Activated CD8-positive, alpha-beta T cell treated with anti-CD3 and anti-CD28 coated beads for 36 hours (primary cell): ENCODE measurements around the gene NUMB. TPM values are rescaled to one million over a fixed set of nuclear protein-coding genes. Genes with fewer than 3 reads are reported as not detected.
"Not testable (repeated sequence)": the region's sequence is repeated elsewhere in the genome, so short reads cannot be mapped to it uniquely, and the experiment has no call there.

Experiments used
- ATAC-seq: fragments of 200-7000 bp; cut with Tn5 transposase; one replicate; pipeline ENCODE4 v1.10.0; 2021; ENCODE audit warnings: mild to moderate bottlenecking, moderate library complexity
- CTCF ChIA-PET: fragments of 350-600 bp; sonication (Branson Sonifier 250); formaldehyde crosslinking; loops from one replicate; lab custom pipeline; 2021; ENCODE audit warnings: antibody characterized with exemption; lab: Charles Lee
- POLR2A ChIA-PET: fragments of 350-600 bp; sonication (Branson Sonifier 250); formaldehyde crosslinking; loops from one replicate; lab custom pipeline; 2021; ENCODE audit warnings: antibody characterized with exemption; lab: Charles Lee
- DNase-seq: peaks from one replicate; pipeline ENCODE4 v3.0.0-alpha.2; 2020
- H3K27ac Mint-ChIP-seq: one replicate; pipeline ENCODE4 v1.8.0; 2021; ENCODE audit warnings: mild to moderate bottlenecking, mixed read lengths
- H3K27me3 Mint-ChIP-seq: one replicate; pipeline ENCODE4 v1.8.0; 2021; ENCODE audit warnings: mixed read lengths
- H3K36me3 Mint-ChIP-seq: one replicate; pipeline ENCODE4 v1.8.0; 2021; ENCODE audit warnings: low read depth, mixed read lengths
- H3K4me1 Mint-ChIP-seq: one replicate; pipeline ENCODE4 v1.8.0; 2021; ENCODE audit warnings: low read depth, mixed read lengths
- H3K4me3 Mint-ChIP-seq: one replicate; pipeline ENCODE4 v1.8.0; 2021; ENCODE audit warnings: mild to moderate bottlenecking, moderate library complexity, mixed read lengths
- H3K9me3 Mint-ChIP-seq: one replicate; pipeline ENCODE4 v1.8.0; 2021; ENCODE audit warnings: mixed read lengths
- CTCF ChIP-seq: fragments of 200-600 bp; IDR thresholded peaks from one replicate; pipeline ENCODE4 v1.8.0; 2022; ENCODE audit warnings: antibody characterized with exemption, mild to moderate bottlenecking
- intact Hi-C: fragments of 100-400 bp; cut with micrococcal nuclease; formaldehyde crosslinking; loops from one replicate; pipeline ENCODE4 v1.10.0; 2022
- total RNA-seq, 2 experiments: library from RNA; stranded (reverse); gene quantifications; one replicate each; pipeline ENCODE4 v1.2.3, GENCODE V29; 2021

Gene NUMB
- total RNA-seq, 2 experiments from 2014 or later = 31.8 to 33.0 TPM

GRCh38 chr14:73432124-73432523 lies 26.2 kb downstream of the NUMB start:
- CTCF ChIA-PET = interaction anchor here (0.9 kb wide), 1 partner anchor 218 kb away, joined by 3 read pairs; no protein-coding TSS in a partner anchor
- POLR2A ChIA-PET = no interaction called here
- intact Hi-C loops = no loop called here
- Mint-ChIP-seq H3K9me3 (no peaks in the 10 kb centered on the region), H3K27me3 (no peaks in the 10 kb centered on the region), H3K4me1 (peaks cover 7% of the 10 kb centered on the region), H3K36me3 (no peaks in the 10 kb centered on the region), H3K27ac (no peak overlapping the region), H3K4me3 (no peak overlapping the region)
- DNase-seq (no peak), ATAC-seq (no peak)
- TF ChIP-seq CTCF = no peak

GRCh38 chr14:73428353-73428824 lies 30.0 kb downstream of the NUMB start:
- Mint-ChIP-seq H3K9me3 (no peaks in the 10 kb centered on the region), H3K27ac (no peak overlapping the region), H3K27me3 (no peaks in the 10 kb centered on the region), H3K4me3 (no peak overlapping the region), H3K36me3 (no peaks in the 10 kb centered on the region), H3K4me1 (peaks cover 14% of the 10 kb centered on the region)
- no peak for ATAC-seq
- POLR2A ChIA-PET = interaction anchor here (1.1 kb wide), 1 partner anchor 9 kb away, joined by 3 read pairs; no protein-coding TSS in a partner anchor
- intact Hi-C loops = no loop called here
- CTCF ChIA-PET = no interaction called here
- no peak for DNase-seq
- no peak for TF ChIP-seq CTCF

DNA sequence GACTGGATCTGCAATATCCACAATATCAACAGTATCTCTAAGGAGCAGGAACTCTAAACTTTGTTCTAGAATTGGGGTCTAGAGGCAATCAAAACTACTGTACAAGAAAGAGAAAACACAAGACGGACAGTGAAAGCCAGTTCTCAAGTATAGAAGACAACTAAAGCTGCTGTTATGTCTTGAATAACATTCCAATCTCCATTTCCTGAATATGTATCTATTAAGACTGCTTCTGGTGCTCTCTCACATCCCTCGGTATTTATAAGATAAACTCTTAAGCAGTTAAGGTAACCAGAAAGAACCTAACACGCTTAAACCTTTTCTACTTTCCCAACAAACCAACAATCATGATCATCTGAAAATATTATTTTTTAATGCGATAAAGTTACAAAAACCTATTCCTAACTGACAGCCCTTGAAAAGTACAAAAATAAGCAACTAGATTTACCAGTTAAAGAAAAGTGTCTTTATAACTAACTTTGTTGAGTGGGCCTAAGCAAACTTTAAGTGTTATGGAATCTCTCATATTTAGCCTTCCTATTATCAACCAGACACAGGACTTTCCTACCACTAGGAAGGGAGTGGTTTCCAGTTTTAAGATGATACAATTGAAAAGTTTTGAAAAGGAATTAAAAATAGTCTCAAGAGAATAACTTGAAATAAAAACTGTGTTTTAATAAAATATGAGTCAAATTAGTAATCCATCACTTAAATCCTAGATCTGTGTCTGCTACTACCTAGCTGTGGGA lies 30.7 kb downstream of the NUMB start:
- ChIA-PET POLR2A (no interaction called here), CTCF (no interaction called here)
- Mint-ChIP-seq H3K27ac (no peak overlapping the region), H3K9me3 (no peaks in the 10 kb centered on the region), H3K27me3 (no peaks in the 10 kb centered on the region), H3K4me3 (no peak overlapping the region), H3K36me3 (peaks cover 1% of the 10 kb centered on the region), H3K4me1 (peaks cover 16% of the 10 kb centered on the region)
- TF ChIP-seq CTCF = no peak
- ATAC-seq (no peak), DNase-seq (no peak)
- intact Hi-C loops = no loop called here

GRCh38 chr14:73426877-73427276 lies 31.5 kb downstream of the NUMB start:
- ATAC-seq = no peak
- Mint-ChIP-seq H3K36me3 (peaks cover 7% of the 10 kb centered on the region), H3K4me3 (no peak overlapping the region), H3K27ac (no peak overlapping the region), H3K9me3 (no peaks in the 10 kb centered on the region), H3K27me3 (no peaks in the 10 kb centered on the region), H3K4me1 (peaks cover 19% of the 10 kb centered on the region)
- no peak for TF ChIP-seq CTCF
- intact Hi-C loops = no loop called here
- POLR2A ChIA-PET = no interaction called here
- CTCF ChIA-PET = interaction anchor here (1.2 kb wide), 1 partner anchor 45 kb away, joined by 3 read pairs; no protein-coding TSS in a partner anchor
- DNase-seq = no peak

- Mint-ChIP-seq H3K9me3 (no peaks in the 10 kb centered on the region), H3K27me3 (no peaks in the 10 kb centered on the region), H3K4me1 (peaks cover 19% of the 10 kb centered on the region), H3K27ac (no peak overlapping the region), H3K4me3 (no peak overlapping the region), H3K36me3 (peaks cover 10% of the 10 kb centered on the region)
- intact Hi-C loops = no loop called here
- ChIA-PET POLR2A (interaction anchor here (0.9 kb wide), 1 partner anchor 20 kb away, joined by 5 read pairs; no protein-coding TSS in a partner anchor), CTCF (no interaction called here)
- ATAC-seq (no peak), DNase-seq (no peak)
- TF ChIP-seq CTCF = no peak
These were observed 33.9 kb downstream of the NUMB start for GRCh38 chr14:73424453-73424852.

- DNase-seq, ATAC-seq, H3K27me3 Mint-ChIP-seq, intact Hi-C loops, H3K4me3 Mint-ChIP-seq, POLR2A ChIA-PET, H3K9me3 Mint-ChIP-seq, H3K27ac Mint-ChIP-seq: not testable (repeated sequence)
- H3K36me3 Mint-ChIP-seq = peaks cover 10% of the 10 kb centered on the region
- CTCF ChIA-PET = interaction anchor here (0.6 to 1.1 kb wide), 2 partner anchors 66 to 128 kb away, joined by 4 read pairs; no protein-coding TSS in a partner anchor
- H3K4me1 Mint-ChIP-seq = peaks cover 18% of the 10 kb centered on the region
These were observed 35.3 kb downstream of the NUMB start for GRCh38 chr14:73423092-73423491.
